Mucosa of descending colon (tissue), 3 donors: ENCODE measurements around the gene ICAM3. TPM values are rescaled to one million over a fixed set of nuclear protein-coding genes. Genes with fewer than 3 reads are reported as not detected.
A peak's percentile ranks its signal among the peaks of the same experiment; 100 is the strongest.

Experiments used
- ATAC-seq: fragments of 200-7000 bp; cut with Tn5 transposase; one replicate; pipeline ENCODE4 v1.9.1; 2020; ENCODE audit warnings: mild to moderate bottlenecking, moderate library complexity
- DNase-seq, 3 donors: peaks; one replicate each; pipeline ENCODE4 v3.0.0-alpha.2; 2020
- H3K36me3 ChIP-seq: fragments of 200-600 bp; one replicate; pipeline ENCODE4 v1.8.0; 2021; ENCODE audit warnings: low read depth, mild to moderate bottlenecking
- H3K4me1 ChIP-seq: fragments of 200-600 bp; one replicate; pipeline ENCODE4 v1.8.0; 2021; ENCODE audit warnings: low read depth, mild to moderate bottlenecking
- H3K4me3 ChIP-seq: fragments of 200-600 bp; one replicate; pipeline ENCODE4 v1.8.0; 2021; ENCODE audit warnings: mild to moderate bottlenecking
- H3K9me3 ChIP-seq: fragments of 200-600 bp; one replicate; pipeline ENCODE4 v1.8.0; 2021; ENCODE audit warnings: mild to moderate bottlenecking
- CTCF ChIP-seq: fragments of 200-600 bp; IDR thresholded peaks from one replicate; pipeline ENCODE4 v1.8.0; 2022; ENCODE audit warnings: antibody characterized with exemption, mild to moderate bottlenecking
- intact Hi-C, 2 donors: fragments of 100-400 bp; cut with DNase I in 1 of 2; cut with micrococcal nuclease in 1 of 2; formaldehyde crosslinking; loops; one replicate each; pipeline versions ENCODE4 v1.11.0 to v1.11.1; 2022; cut with DNase I, micrococcal nuclease
- total RNA-seq, 3 donors: library from RNA; stranded (reverse); fragmentation: NEBNext Ultra II Directional in 2 of 3; extraction: Animal tissue kit (Norgen Biotek cat#: 25700) in 2 of 3; gene quantifications; one replicate each; pipeline versions ENCODE4 v1.2.1 to v1.2.4, GENCODE V29; 2021 to 2023
- donor health status: DM: no; HTN: no; CAD: no; lungs with moderate emphysema.
- donor health status: DM: no; HTN: no; CAD: no.
- donor health status: DM: no; HTN: yes; CAD: no.

The ICAM3 gene
- total RNA-seq, 3 donors from 2014 or later: 16.0 to 31.6 (median 28.0) TPM

GRCh38 chr19:10328558-10329429, 10.6 kb downstream of the ICAM3 start:
- intact Hi-C loops: no loop called here
- ATAC-seq (no peak), DNase-seq (no peak)
- Histone ChIP-seq H3K36me3 (peaks cover 17% of the 10 kb centered on the region), H3K4me1 (peaks cover 14% of the 10 kb centered on the region), H3K9me3 (no peaks in the 10 kb centered on the region), H3K4me3 (no peak overlapping the region)
- TF ChIP-seq CTCF: no peak

GRCh38 chr19:10327793-10328192, 11.6 kb downstream of the ICAM3 start:
- peaks cover 20% of the 10 kb centered on the region for H3K4me1 ChIP-seq
- no peak overlapping the region for H3K4me3 ChIP-seq
- ATAC-seq: no peak
- H3K9me3 ChIP-seq: no peaks in the 10 kb centered on the region
- no peak for TF ChIP-seq CTCF
- peaks cover 17% of the 10 kb centered on the region for H3K36me3 ChIP-seq
- no peak for DNase-seq
- intact Hi-C loops: no loop called here

- ATAC-seq (no peak), DNase-seq (no peak)
- Histone ChIP-seq H3K9me3 (no peaks in the 10 kb centered on the region), H3K36me3 (peaks cover 17% of the 10 kb centered on the region), H3K4me1 (peaks cover 25% of the 10 kb centered on the region), H3K4me3 (no peak overlapping the region)
- TF ChIP-seq CTCF: no peak
- intact Hi-C loops: no loop called here
Observed at GRCh38 chr19:10325732-10326131, 13.7 kb downstream of the ICAM3 start.

- no peak for TF ChIP-seq CTCF
- Histone ChIP-seq H3K4me1 (peaks cover 25% of the 10 kb centered on the region), H3K36me3 (peaks cover 13% of the 10 kb centered on the region), H3K4me3 (no peak overlapping the region), H3K9me3 (no peaks in the 10 kb centered on the region)
- ATAC-seq: peak; percentile 91
- peak; percentile 84 to 90 (median 87) for DNase-seq
- intact Hi-C loops: no loop called here
Observed at GRCh38 chr19:10321874-10322835, 17.3 kb downstream of the ICAM3 start.

GRCh38 chr19:10321417-10321797, 18.0 kb downstream of the ICAM3 start:
- H3K4me1 ChIP-seq: peaks cover 25% of the 10 kb centered on the region
- intact Hi-C loops: no loop called here
- peaks cover 13% of the 10 kb centered on the region for H3K36me3 ChIP-seq
- ATAC-seq: peak; percentile 92
- no peak overlapping the region for H3K4me3 ChIP-seq
- no peak for TF ChIP-seq CTCF
- H3K9me3 ChIP-seq: no peaks in the 10 kb centered on the region
- DNase-seq: peak; percentile 84 to 89 (median 85)
